Right kidney (tissue), 1 donor: ENCODE results near the gene ABCC2.
"Not testable (repeated sequence)": the region's sequence is repeated elsewhere in the genome, so short reads cannot be mapped to it uniquely, and the experiment has no call there.

Experiments
- DNase-seq: peaks from one replicate; pipeline ENCODE4 v3.0.0-alpha.2; 2016

The ABCC2 gene

GRCh38 chr10:99852481-99853213, 70.2 kb downstream of the ABCC2 start:
- DNase-seq, result no peak

- DNase-seq, result no peak
Observed at GRCh38 chr10:99853655-99854054, 71.2 kb downstream of the ABCC2 start.

GRCh38 chr10:99854860-99855259, 72.4 kb downstream of the ABCC2 start:
- no peak for DNase-seq

GRCh38 chr10:99855479-99856071, 73.1 kb downstream of the ABCC2 start:
- no peak for DNase-seq

- no peak for DNase-seq
Observed at GRCh38 chr10:99858849-99859248, 76.4 kb downstream of the ABCC2 start.

GRCh38 chr10:99859585-99859984, 77.1 kb downstream of the ABCC2 start:
- DNase-seq, result no peak

GRCh38 chr10:99860466-99860865, 78.0 kb downstream of the ABCC2 start:
- no peak for DNase-seq

- not testable (repeated sequence) for DNase-seq
Observed at GRCh38 chr10:99863535-99864240, 81.2 kb downstream of the ABCC2 start.

- not testable (repeated sequence) for DNase-seq
Observed at GRCh38 chr10:99867250-99867649, 84.8 kb downstream of the ABCC2 start.

GRCh38 chr10:99869581-99870122, 87.2 kb downstream of the ABCC2 start:
- no peak for DNase-seq

GRCh38 chr10:99870123-99870730, 87.8 kb downstream of the ABCC2 start:
- DNase-seq, result no peak

- DNase-seq, result no peak
Observed at GRCh38 chr10:99872367-99873162, 90.1 kb downstream of the ABCC2 start.

GRCh38 chr10:99873846-99874245, 91.4 kb downstream of the ABCC2 start:
- no peak for DNase-seq

- no peak for DNase-seq
Observed at GRCh38 chr10:99874341-99875085, 92.1 kb downstream of the ABCC2 start.

GRCh38 chr10:99875473-99875872, 93.0 kb downstream of the ABCC2 start:
- no peak for DNase-seq

- no peak for DNase-seq
Observed at GRCh38 chr10:99880080-99880835, 97.8 kb downstream of the ABCC2 start.

- DNase-seq, result no peak
Observed at GRCh38 chr10:99881371-99881770, 98.9 kb downstream of the ABCC2 start.

GRCh38 chr10:99883523-99883922, 101.1 kb downstream of the ABCC2 start:
- DNase-seq, result no peak

- DNase-seq, result no peak
Observed at GRCh38 chr10:99888622-99889021, 106.2 kb downstream of the ABCC2 start.

- no peak for DNase-seq
Observed at GRCh38 chr10:99894613-99895012, 112.2 kb downstream of the ABCC2 start.
